H9 (cell line): ENCODE measurements around the gene CASK. TPM values are rescaled to one million over a fixed set of nuclear protein-coding genes. Genes with fewer than 3 reads are reported as not detected.
A peak's percentile ranks its signal among the peaks of the same experiment; 100 is the strongest.

Source experiments
- DNase-seq: peaks from one replicate; pipeline ENCODE4 v3.0.0-alpha.2; 2017
- H2AFZ ChIP-seq: one replicate; pipeline ENCODE4 v1.6.1; 2013; ENCODE audit warnings: mild to moderate bottlenecking, low read length, control low read depth, moderate library complexity
- H2AK5ac ChIP-seq: 2 replicates; pipeline ENCODE4 v1.6.1; 2013; ENCODE audit warnings: low read length, control low read depth, mixed read lengths; ENCODE audit not compliant: insufficient read length
- H2BK120ac ChIP-seq: one replicate; pipeline ENCODE4 v1.6.1; 2013; ENCODE audit warnings: low read depth, mild to moderate bottlenecking, low read length, control low read depth, inconsistent platforms; ENCODE audit not compliant: poor library complexity, severe bottlenecking
- H2BK12ac ChIP-seq: 2 replicates; pipeline ENCODE4 v1.6.1; 2013; ENCODE audit warnings: low read length, control low read depth, mixed read lengths, low read depth; ENCODE audit not compliant: insufficient read length
- H2BK15ac ChIP-seq: 2 replicates; pipeline ENCODE4 v1.6.1; 2013; ENCODE audit warnings: low read depth, low read length, control low read depth
- H2BK20ac ChIP-seq: one replicate; pipeline ENCODE4 v1.6.1; 2013; ENCODE audit warnings: low read depth, mild to moderate bottlenecking, low read length, control low read depth, inconsistent platforms; ENCODE audit not compliant: poor library complexity, severe bottlenecking
- H2BK5ac ChIP-seq: 2 replicates; pipeline ENCODE4 v1.6.1; 2013; ENCODE audit warnings: low read length, control low read depth, mixed read lengths; ENCODE audit not compliant: insufficient read length
- H3K14ac ChIP-seq: 2 replicates; pipeline ENCODE4 v1.6.1; 2013; ENCODE audit warnings: low read length, control low read depth; ENCODE audit not compliant: insufficient read depth
- H3K18ac ChIP-seq: 2 replicates; pipeline ENCODE4 v1.6.1; 2013; ENCODE audit warnings: low read depth, mild to moderate bottlenecking, mixed read lengths, low read length, control low read depth; ENCODE audit not compliant: insufficient read length
- H3K23ac ChIP-seq: 2 replicates; pipeline ENCODE4 v1.6.1; 2013; ENCODE audit warnings: low read length, control low read depth, mixed read lengths, low read depth; ENCODE audit not compliant: insufficient read length
- H3K23me2 ChIP-seq: 2 replicates; pipeline ENCODE4 v1.6.1; 2013; ENCODE audit warnings: low read depth, mild to moderate bottlenecking, mixed read lengths, low read length, control low read depth; ENCODE audit not compliant: insufficient read length, poor library complexity, severe bottlenecking
- H3K27ac ChIP-seq: 2 replicates; pipeline ENCODE4 v1.5.1; 2013; ENCODE audit warnings: low read length, control low read depth, mixed read lengths, low read depth; ENCODE audit not compliant: insufficient read length
- H3K27me3 ChIP-seq: 2 replicates; pipeline ENCODE4 v1.6.1; 2013; ENCODE audit warnings: low read length, control low read depth, inconsistent platforms; ENCODE audit not compliant: insufficient read depth
- H3K4ac ChIP-seq: 2 replicates; pipeline ENCODE4 v1.6.1; 2013; ENCODE audit warnings: low read depth, mild to moderate bottlenecking, control low read depth, inconsistent platforms, low read length, moderate library complexity
- H3K4me1 ChIP-seq: 2 replicates; pipeline ENCODE4 v1.6.1; 2013; ENCODE audit warnings: low read length, control low read depth, inconsistent platforms; ENCODE audit not compliant: insufficient read depth
- H3K4me2 ChIP-seq: 2 replicates; pipeline ENCODE4 v1.6.1; 2013; ENCODE audit warnings: low read length, control low read depth, mixed read lengths; ENCODE audit not compliant: insufficient read length, insufficient read depth
- H3K56ac ChIP-seq: 2 replicates; pipeline ENCODE4 v1.6.1; 2013; ENCODE audit warnings: low read depth, mild to moderate bottlenecking, mixed read lengths, low read length, control low read depth; ENCODE audit not compliant: insufficient read length
- H3K79me1 ChIP-seq: 2 replicates; pipeline ENCODE4 v1.6.1; 2013; ENCODE audit warnings: low read depth, mild to moderate bottlenecking, moderate library complexity, low read length, control low read depth, inconsistent platforms; ENCODE audit not compliant: insufficient read depth, poor library complexity, severe bottlenecking
- H3K79me2 ChIP-seq: 2 replicates; pipeline ENCODE4 v1.6.1; 2013; ENCODE audit warnings: low read length, control low read depth, inconsistent platforms; ENCODE audit not compliant: insufficient read depth
- H3K9ac ChIP-seq: 2 replicates; pipeline ENCODE4 v1.6.1; 2013; ENCODE audit warnings: low read length, control low read depth, mixed read lengths; ENCODE audit not compliant: insufficient read length; ENCODE audit errors: extremely low read depth
- H3K9me3 ChIP-seq: one replicate; pipeline ENCODE4 v1.6.1; 2013; ENCODE audit warnings: low read depth, low read length, inconsistent platforms; ENCODE audit not compliant: control insufficient read depth
- H3T11ph ChIP-seq: one replicate; pipeline ENCODE4 v1.6.1; 2013; ENCODE audit warnings: mild to moderate bottlenecking, low read length, control low read depth, inconsistent platforms
- H4K20me1 ChIP-seq: one replicate; pipeline ENCODE4 v1.6.1; 2013; ENCODE audit not compliant: control insufficient read depth, insufficient read length, insufficient read depth
- H4K5ac ChIP-seq: 2 replicates; pipeline ENCODE4 v1.6.1; 2013; ENCODE audit warnings: low read depth, mild to moderate bottlenecking, mixed read lengths, low read length, control low read depth; ENCODE audit not compliant: insufficient read length
- H4K8ac ChIP-seq: replicated peaks from 2 replicates; pipeline ENCODE4 v1.6.1; 2013; ENCODE audit warnings: low read length, control low read depth, mixed read lengths, low read depth; ENCODE audit not compliant: insufficient read length
- H4K91ac ChIP-seq: 2 replicates; pipeline ENCODE4 v1.6.1; 2013; ENCODE audit warnings: low read depth, mild to moderate bottlenecking, moderate library complexity, mixed read lengths, low read length, control low read depth; ENCODE audit not compliant: insufficient read length
- H3K27ac Mint-ChIP-seq, 3 experiments: 2 replicates in 2 of 3; 3 replicates in 1 of 3; pipeline ENCODE4 v1.8.0; 2020 to 2021; ENCODE audit warnings: mixed read lengths in 3 of 3, mild to moderate bottlenecking in 1 of 3, moderate library complexity in 1 of 3
- H3K27me3 Mint-ChIP-seq: 2 replicates; pipeline ENCODE4 v1.8.0; 2021; ENCODE audit warnings: low read depth, mild to moderate bottlenecking, moderate library complexity, mixed read lengths
- H3K36me3 Mint-ChIP-seq, 3 experiments: 2 replicates in 2 of 3; 3 replicates in 1 of 3; pipeline ENCODE4 v1.8.0; 2020 to 2021; ENCODE audit warnings: low read depth in 3 of 3, mixed read lengths in 3 of 3; ENCODE audit not compliant: insufficient read depth in 1 of 3
- H3K4me1 Mint-ChIP-seq, 2 experiments: 2 replicates each; pipeline ENCODE4 v1.8.0; 2020; ENCODE audit warnings: mixed read lengths in 2 of 2
- H3K4me3 Mint-ChIP-seq, 2 experiments: 2 replicates in 1 of 2; 3 replicates in 1 of 2; pipeline ENCODE4 v1.8.0; 2020 to 2021; ENCODE audit warnings: mild to moderate bottlenecking in 2 of 2, mixed read lengths in 2 of 2, moderate library complexity in 1 of 2
- H3K9me3 Mint-ChIP-seq, 2 experiments: 2 replicates in 1 of 2; 3 replicates in 1 of 2; pipeline ENCODE4 v1.8.0; 2020; ENCODE audit warnings: mild to moderate bottlenecking in 2 of 2, mixed read lengths in 2 of 2, moderate library complexity in 1 of 2
- WGBS: extraction: QIAGEN DNeasy Blood & Tissue Kit; methylation state at CpG from one replicate; pipeline ENCODE4 v1.1.7; 2013; ENCODE audit warnings: missing lambda C conversion rate, low lambda C conversion rate, mixed read lengths; ENCODE audit not compliant: insufficient read length; ENCODE audit errors: extremely low coverage; 5-methylcytosine and 5-hydroxymethylcytosine counted together
- total RNA-seq: library from RNA; stranded (reverse); gene quantifications from 2 replicates; pipeline ENCODE4 v1.2.1, GENCODE V29; 2021
- TF ChIP-seq, protein P1 (sequence below): fragments of 200-600 bp; sonication (generic); conservative IDR thresholded peaks from 3 replicates; pipeline ENCODE4 v1.8.0; 2021; ENCODE audit warnings: antibody characterized with exemption, mild to moderate bottlenecking

CASK gene
- total RNA-seq, 1 experiment from 2014 or later, result 44.1 TPM

DNA sequence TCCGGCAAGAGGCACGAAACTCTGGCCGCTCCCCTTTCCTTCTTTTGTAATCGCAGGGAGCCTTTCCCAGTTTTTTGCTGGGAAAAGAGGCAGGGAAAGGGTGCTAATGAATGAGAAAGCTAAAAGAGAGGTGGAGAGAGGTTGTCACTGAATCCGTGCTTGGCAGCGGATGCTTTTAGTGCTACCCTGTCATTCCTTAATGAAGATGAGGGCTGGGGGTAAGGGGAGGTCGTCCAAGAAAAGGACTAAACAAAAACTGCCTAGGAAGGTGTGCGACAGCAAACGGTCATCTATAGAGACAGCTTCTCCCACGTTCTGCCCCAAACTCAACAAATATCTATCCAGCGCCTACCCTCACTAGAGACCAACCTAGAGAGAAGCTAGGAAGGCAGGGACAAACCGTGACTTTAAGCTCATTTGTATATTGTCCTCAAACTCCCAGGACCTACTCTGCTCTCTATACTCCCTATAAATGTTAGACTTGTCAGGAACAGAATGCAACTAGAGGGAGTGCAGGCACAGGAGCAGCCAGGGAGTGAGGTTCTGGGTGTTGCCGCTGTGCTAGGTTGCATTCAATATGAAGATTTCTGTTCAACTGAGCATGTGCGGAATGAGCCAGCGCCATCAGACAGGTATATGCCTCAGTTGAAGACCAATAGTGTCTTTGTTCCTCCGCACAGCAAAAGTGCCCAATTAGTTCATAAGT lies 777 bp upstream of the CASK start:
- H3K27ac Mint-ChIP-seq, result peak overlapping the region; percentile 75 to 95 (median 89); a peak in 4 of 7 replicates
- peak; percentile 40 for DNase-seq
- Histone ChIP-seq H3K23ac (no peak overlapping the region), H3K27me3 (no peaks in the 10 kb centered on the region; the same call in 1 of the 2 replicates), H2AK5ac (no peak overlapping the region), H3K9ac (peak overlapping the region; percentile 61), H2BK5ac (no peak overlapping the region), H2BK12ac (no peak overlapping the region), H2BK120ac (no peak overlapping the region), H3K4ac (no peak overlapping the region), H4K91ac (no peak overlapping the region), H3T11ph (no peak overlapping the region), H3K56ac (no peak overlapping the region), H3K23me2 (peaks cover 10% of the 10 kb centered on the region), H3K4me2 (peak overlapping the region; percentile 97), H3K4me1 (peaks cover 2% of the 10 kb centered on the region; the same call in 1 of the 2 replicates), H2AFZ (no peak overlapping the region), H3K79me2 (peaks cover 14% of the 10 kb centered on the region), H2BK15ac (no peak overlapping the region), H3K14ac (no peak overlapping the region), H4K8ac (no peak overlapping the region), H3K79me1 (peaks cover 6% of the 10 kb centered on the region), H4K20me1 (no peaks in the 10 kb centered on the region), H4K5ac (no peak overlapping the region), H3K27ac (no peak overlapping the region), H2BK20ac (no peak overlapping the region), H3K9me3 (no peaks in the 10 kb centered on the region), H3K18ac (no peak overlapping the region)
- peaks cover 12 to 20% of the 10 kb centered on the region in 2 experiments for H3K4me1 Mint-ChIP-seq
- peaks cover 43 to 56% of the 10 kb centered on the region in 2 experiments for H3K9me3 Mint-ChIP-seq
- WGBS, result no CpG with 5 or more reads among the region's 16 CpGs
- peaks cover 0 to 5% (median 0%) of the 10 kb centered on the region in 3 experiments; a peak in 3 of 7 replicates for H3K36me3 Mint-ChIP-seq
- TF ChIP-seq, protein P1, sequence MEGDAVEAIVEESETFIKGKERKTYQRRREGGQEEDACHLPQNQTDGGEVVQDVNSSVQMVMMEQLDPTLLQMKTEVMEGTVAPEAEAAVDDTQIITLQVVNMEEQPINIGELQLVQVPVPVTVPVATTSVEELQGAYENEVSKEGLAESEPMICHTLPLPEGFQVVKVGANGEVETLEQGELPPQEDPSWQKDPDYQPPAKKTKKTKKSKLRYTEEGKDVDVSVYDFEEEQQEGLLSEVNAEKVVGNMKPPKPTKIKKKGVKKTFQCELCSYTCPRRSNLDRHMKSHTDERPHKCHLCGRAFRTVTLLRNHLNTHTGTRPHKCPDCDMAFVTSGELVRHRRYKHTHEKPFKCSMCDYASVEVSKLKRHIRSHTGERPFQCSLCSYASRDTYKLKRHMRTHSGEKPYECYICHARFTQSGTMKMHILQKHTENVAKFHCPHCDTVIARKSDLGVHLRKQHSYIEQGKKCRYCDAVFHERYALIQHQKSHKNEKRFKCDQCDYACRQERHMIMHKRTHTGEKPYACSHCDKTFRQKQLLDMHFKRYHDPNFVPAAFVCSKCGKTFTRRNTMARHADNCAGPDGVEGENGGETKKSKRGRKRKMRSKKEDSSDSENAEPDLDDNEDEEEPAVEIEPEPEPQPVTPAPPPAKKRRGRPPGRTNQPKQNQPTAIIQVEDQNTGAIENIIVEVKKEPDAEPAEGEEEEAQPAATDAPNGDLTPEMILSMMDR, result no peak
- H3K4me3 Mint-ChIP-seq, result peak overlapping the region; percentile 74 to 88
- H3K27me3 Mint-ChIP-seq, result no peaks in the 10 kb centered on the region; the same call in 1 of the 2 replicates
